ENCODE results near the gene TUBA3D.

GRCh38 chr2:131517106-131517831 is 41.4 kb downstream of the TUBA3D start:
- TF ChIP-seq SNAI2 (CRISPR knock-in tag; IDR thresholded peaks at IDR 0.05), result no peak
- TF ChIP-seq ZNF8 (CRISPR knock-in tag; IDR thresholded peaks at IDR 0.05), result no peak
- no peak for TF ChIP-seq ZFP3 (CRISPR knock-in tag; IDR thresholded peaks at IDR 0.05)
- no peak for TF ChIP-seq PATZ1 (CRISPR knock-in tag; IDR thresholded peaks at IDR 0.05; ENCODE audit: borderline replicate concordance)
- no peak for TF ChIP-seq RARB (CRISPR knock-in tag; IDR thresholded peaks at IDR 0.05)
- TF ChIP-seq TCF4 (CRISPR knock-in tag; IDR thresholded peaks at IDR 0.05; ENCODE audit: borderline replicate concordance), result no peak
